ENCODE results near the gene SYNDIG1.

Gene SYNDIG1

GRCh38 chr20:24584538-24585356 lies 115.3 kb downstream of the SYNDIG1 start:
- no peak for DNase-seq (ENCODE audit: low spot score in 2 of 2)
- peaks cover 31% of the 10 kb centered on the region for H3K27me3 Mint-ChIP-seq
- H3K4me3 Mint-ChIP-seq: no peak overlapping the region
- H3K27ac Mint-ChIP-seq (ENCODE audit: low read depth): no peak overlapping the region
- H3K36me3 Mint-ChIP-seq (ENCODE audit: insufficient read depth): no peaks in the 10 kb centered on the region
- no peaks in the 10 kb centered on the region for H3K4me1 Mint-ChIP-seq
- no peak for ATAC-seq (replicated peaks; ENCODE audit: extremely low read depth, poor library complexity, severe bottlenecking)
- H3K9me3 Mint-ChIP-seq: no peaks in the 10 kb centered on the region

GRCh38 chr20:24585796-24586522 lies 116.5 kb downstream of the SYNDIG1 start:
- H3K4me3 Mint-ChIP-seq: no peak overlapping the region
- no peak overlapping the region for H3K27ac Mint-ChIP-seq (ENCODE audit: low read depth)
- no peak for DNase-seq (ENCODE audit: low spot score in 2 of 2)
- no peak for ATAC-seq (replicated peaks; ENCODE audit: extremely low read depth, poor library complexity, severe bottlenecking)
- no peaks in the 10 kb centered on the region for H3K4me1 Mint-ChIP-seq
- peaks cover 42% of the 10 kb centered on the region for H3K27me3 Mint-ChIP-seq
- no peaks in the 10 kb centered on the region for H3K36me3 Mint-ChIP-seq (ENCODE audit: insufficient read depth)
- no peaks in the 10 kb centered on the region for H3K9me3 Mint-ChIP-seq

- no peak for ATAC-seq (replicated peaks; ENCODE audit: extremely low read depth, poor library complexity, severe bottlenecking)
- H3K4me3 Mint-ChIP-seq: no peak overlapping the region
- H3K36me3 Mint-ChIP-seq (ENCODE audit: insufficient read depth): no peaks in the 10 kb centered on the region
- H3K27me3 Mint-ChIP-seq: peaks cover 43% of the 10 kb centered on the region
- H3K9me3 Mint-ChIP-seq: no peaks in the 10 kb centered on the region
- no peaks in the 10 kb centered on the region for H3K4me1 Mint-ChIP-seq
- no peak for DNase-seq (ENCODE audit: low spot score in 2 of 2)
- no peak overlapping the region for H3K27ac Mint-ChIP-seq (ENCODE audit: low read depth)
Observed at GRCh38 chr20:24586523-24586840, 117.1 kb downstream of the SYNDIG1 start.

- Mint-ChIP-seq H3K36me3 (ENCODE audit: insufficient read depth) (no peaks in the 10 kb centered on the region), H3K4me1 (no peaks in the 10 kb centered on the region), H3K27ac (ENCODE audit: low read depth) (no peak overlapping the region), H3K27me3 (peaks cover 43% of the 10 kb centered on the region), H3K9me3 (no peaks in the 10 kb centered on the region), H3K4me3 (no peak overlapping the region)
- no peak for ATAC-seq (replicated peaks; ENCODE audit: extremely low read depth, poor library complexity, severe bottlenecking)
- DNase-seq (ENCODE audit: low spot score in 2 of 2): no peak
Observed at GRCh38 chr20:24587384-24588046, 118.1 kb downstream of the SYNDIG1 start.

GRCh38 chr20:24588047-24588635 lies 118.7 kb downstream of the SYNDIG1 start:
- no peak overlapping the region for H3K27ac Mint-ChIP-seq (ENCODE audit: low read depth)
- H3K4me1 Mint-ChIP-seq: no peaks in the 10 kb centered on the region
- no peak for DNase-seq (ENCODE audit: low spot score in 2 of 2)
- H3K4me3 Mint-ChIP-seq: no peak overlapping the region
- H3K9me3 Mint-ChIP-seq: no peaks in the 10 kb centered on the region
- H3K36me3 Mint-ChIP-seq (ENCODE audit: insufficient read depth): no peaks in the 10 kb centered on the region
- peaks cover 49% of the 10 kb centered on the region for H3K27me3 Mint-ChIP-seq
- ATAC-seq (replicated peaks; ENCODE audit: extremely low read depth, poor library complexity, severe bottlenecking): no peak

GRCh38 chr20:24588725-24589340 lies 119.4 kb downstream of the SYNDIG1 start:
- Mint-ChIP-seq H3K9me3 (no peaks in the 10 kb centered on the region), H3K4me1 (no peaks in the 10 kb centered on the region)

GRCh38 chr20:24589381-24589780 lies 120.0 kb downstream of the SYNDIG1 start:
- H3K4me1 Mint-ChIP-seq: no peaks in the 10 kb centered on the region
- H3K27ac Mint-ChIP-seq (ENCODE audit: low read depth): no peak overlapping the region
- DNase-seq (ENCODE audit: low spot score in 2 of 2) (no peak), ATAC-seq (replicated peaks; ENCODE audit: extremely low read depth, poor library complexity, severe bottlenecking) (no peak)
- no peaks in the 10 kb centered on the region for H3K9me3 Mint-ChIP-seq
- H3K4me3 Mint-ChIP-seq: no peak overlapping the region
- H3K27me3 Mint-ChIP-seq: peaks cover 62% of the 10 kb centered on the region
- H3K36me3 Mint-ChIP-seq (ENCODE audit: insufficient read depth): no peaks in the 10 kb centered on the region

More at GRCh38 chr20:24588725-24589340, 119.4 kb downstream of the SYNDIG1 start:
- ATAC-seq (replicated peaks; ENCODE audit: extremely low read depth, poor library complexity, severe bottlenecking) (no peak), DNase-seq (ENCODE audit: low spot score in 2 of 2) (no peak)
- Mint-ChIP-seq H3K27ac (ENCODE audit: low read depth) (no peak overlapping the region), H3K36me3 (ENCODE audit: insufficient read depth) (no peaks in the 10 kb centered on the region), H3K27me3 (peaks cover 56% of the 10 kb centered on the region), H3K4me3 (no peak overlapping the region)

- Mint-ChIP-seq H3K36me3 (ENCODE audit: insufficient read depth) (no peaks in the 10 kb centered on the region), H3K4me1 (no peaks in the 10 kb centered on the region), H3K9me3 (no peaks in the 10 kb centered on the region), H3K27ac (ENCODE audit: low read depth) (no peak overlapping the region), H3K4me3 (no peak overlapping the region), H3K27me3 (peaks cover 66% of the 10 kb centered on the region)
- DNase-seq (ENCODE audit: low spot score in 2 of 2) (no peak), ATAC-seq (replicated peaks; ENCODE audit: extremely low read depth, poor library complexity, severe bottlenecking) (no peak)
Observed at GRCh38 chr20:24589815-24590177, 120.4 kb downstream of the SYNDIG1 start.

- DNase-seq (ENCODE audit: low spot score in 2 of 2) (no peak), ATAC-seq (replicated peaks; ENCODE audit: extremely low read depth, poor library complexity, severe bottlenecking) (no peak)
- Mint-ChIP-seq H3K9me3 (no peaks in the 10 kb centered on the region), H3K36me3 (ENCODE audit: insufficient read depth) (no peaks in the 10 kb centered on the region), H3K27me3 (peaks cover 71% of the 10 kb centered on the region), H3K4me3 (no peak overlapping the region), H3K27ac (ENCODE audit: low read depth) (no peak overlapping the region), H3K4me1 (no peaks in the 10 kb centered on the region)
Observed at GRCh38 chr20:24590178-24590982, 121.0 kb downstream of the SYNDIG1 start.

- Mint-ChIP-seq H3K4me3 (no peak overlapping the region), H3K4me1 (no peaks in the 10 kb centered on the region), H3K27ac (ENCODE audit: low read depth) (no peak overlapping the region), H3K9me3 (peaks cover 21% of the 10 kb centered on the region), H3K36me3 (ENCODE audit: insufficient read depth) (no peaks in the 10 kb centered on the region), H3K27me3 (peaks cover 72% of the 10 kb centered on the region)
- DNase-seq (ENCODE audit: low spot score in 2 of 2): no peak
- no peak for ATAC-seq (replicated peaks; ENCODE audit: extremely low read depth, poor library complexity, severe bottlenecking)
Observed at GRCh38 chr20:24597051-24597450, 127.6 kb downstream of the SYNDIG1 start.

GRCh38 chr20:24598346-24598745 lies 128.9 kb downstream of the SYNDIG1 start:
- Mint-ChIP-seq H3K36me3 (ENCODE audit: insufficient read depth) (no peaks in the 10 kb centered on the region), H3K4me1 (no peaks in the 10 kb centered on the region), H3K4me3 (no peak overlapping the region), H3K27ac (ENCODE audit: low read depth) (no peak overlapping the region), H3K27me3 (peaks cover 71% of the 10 kb centered on the region), H3K9me3 (peaks cover 30% of the 10 kb centered on the region)
- no peak for DNase-seq (ENCODE audit: low spot score in 2 of 2)
- no peak for ATAC-seq (replicated peaks; ENCODE audit: extremely low read depth, poor library complexity, severe bottlenecking)

- Mint-ChIP-seq H3K27me3 (peaks cover 71% of the 10 kb centered on the region), H3K4me3 (no peak overlapping the region), H3K9me3 (peaks cover 32% of the 10 kb centered on the region), H3K27ac (ENCODE audit: low read depth) (no peak overlapping the region), H3K4me1 (no peaks in the 10 kb centered on the region), H3K36me3 (ENCODE audit: insufficient read depth) (no peaks in the 10 kb centered on the region)
- DNase-seq (ENCODE audit: low spot score in 2 of 2) (no peak), ATAC-seq (replicated peaks; ENCODE audit: extremely low read depth, poor library complexity, severe bottlenecking) (no peak)
Observed at GRCh38 chr20:24598996-24599395, 129.6 kb downstream of the SYNDIG1 start.
